H9 (cell line): ENCODE results near the gene NSUN5. TPM values are rescaled to one million over a fixed set of nuclear protein-coding genes. Genes with fewer than 3 reads are reported as not detected.
"Not testable (repeated sequence)": the region's sequence is repeated elsewhere in the genome, so short reads cannot be mapped to it uniquely, and the experiment has no call there.

Experiments
- DNase-seq: peaks from one replicate; pipeline ENCODE4 v3.0.0-alpha.2; 2017
- H2AFZ ChIP-seq: one replicate; pipeline ENCODE4 v1.6.1; 2013; ENCODE audit warnings: mild to moderate bottlenecking, low read length, control low read depth, moderate library complexity
- H2AK5ac ChIP-seq: 2 replicates; pipeline ENCODE4 v1.6.1; 2013; ENCODE audit warnings: low read length, control low read depth, mixed read lengths; ENCODE audit not compliant: insufficient read length
- H2BK120ac ChIP-seq: one replicate; pipeline ENCODE4 v1.6.1; 2013; ENCODE audit warnings: low read depth, mild to moderate bottlenecking, low read length, control low read depth, inconsistent platforms; ENCODE audit not compliant: poor library complexity, severe bottlenecking
- H2BK12ac ChIP-seq: 2 replicates; pipeline ENCODE4 v1.6.1; 2013; ENCODE audit warnings: low read length, control low read depth, mixed read lengths, low read depth; ENCODE audit not compliant: insufficient read length
- H2BK15ac ChIP-seq: 2 replicates; pipeline ENCODE4 v1.6.1; 2013; ENCODE audit warnings: low read depth, low read length, control low read depth
- H2BK20ac ChIP-seq: one replicate; pipeline ENCODE4 v1.6.1; 2013; ENCODE audit warnings: low read depth, mild to moderate bottlenecking, low read length, control low read depth, inconsistent platforms; ENCODE audit not compliant: poor library complexity, severe bottlenecking
- H2BK5ac ChIP-seq: 2 replicates; pipeline ENCODE4 v1.6.1; 2013; ENCODE audit warnings: low read length, control low read depth, mixed read lengths; ENCODE audit not compliant: insufficient read length
- H3K14ac ChIP-seq: 2 replicates; pipeline ENCODE4 v1.6.1; 2013; ENCODE audit warnings: low read length, control low read depth; ENCODE audit not compliant: insufficient read depth
- H3K18ac ChIP-seq: 2 replicates; pipeline ENCODE4 v1.6.1; 2013; ENCODE audit warnings: low read depth, mild to moderate bottlenecking, mixed read lengths, low read length, control low read depth; ENCODE audit not compliant: insufficient read length
- H3K23ac ChIP-seq: 2 replicates; pipeline ENCODE4 v1.6.1; 2013; ENCODE audit warnings: low read length, control low read depth, mixed read lengths, low read depth; ENCODE audit not compliant: insufficient read length
- H3K23me2 ChIP-seq: 2 replicates; pipeline ENCODE4 v1.6.1; 2013; ENCODE audit warnings: low read depth, mild to moderate bottlenecking, mixed read lengths, low read length, control low read depth; ENCODE audit not compliant: insufficient read length, poor library complexity, severe bottlenecking
- H3K27ac ChIP-seq: 2 replicates; pipeline ENCODE4 v1.5.1; 2013; ENCODE audit warnings: low read length, control low read depth, mixed read lengths, low read depth; ENCODE audit not compliant: insufficient read length
- H3K27me3 ChIP-seq: 2 replicates; pipeline ENCODE4 v1.6.1; 2013; ENCODE audit warnings: low read length, control low read depth, inconsistent platforms; ENCODE audit not compliant: insufficient read depth
- H3K4ac ChIP-seq: 2 replicates; pipeline ENCODE4 v1.6.1; 2013; ENCODE audit warnings: low read depth, mild to moderate bottlenecking, control low read depth, inconsistent platforms, low read length, moderate library complexity
- H3K4me1 ChIP-seq: 2 replicates; pipeline ENCODE4 v1.6.1; 2013; ENCODE audit warnings: low read length, control low read depth, inconsistent platforms; ENCODE audit not compliant: insufficient read depth
- H3K4me2 ChIP-seq: 2 replicates; pipeline ENCODE4 v1.6.1; 2013; ENCODE audit warnings: low read length, control low read depth, mixed read lengths; ENCODE audit not compliant: insufficient read length, insufficient read depth
- H3K56ac ChIP-seq: 2 replicates; pipeline ENCODE4 v1.6.1; 2013; ENCODE audit warnings: low read depth, mild to moderate bottlenecking, mixed read lengths, low read length, control low read depth; ENCODE audit not compliant: insufficient read length
- H3K79me1 ChIP-seq: 2 replicates; pipeline ENCODE4 v1.6.1; 2013; ENCODE audit warnings: low read depth, mild to moderate bottlenecking, moderate library complexity, low read length, control low read depth, inconsistent platforms; ENCODE audit not compliant: insufficient read depth, poor library complexity, severe bottlenecking
- H3K79me2 ChIP-seq: 2 replicates; pipeline ENCODE4 v1.6.1; 2013; ENCODE audit warnings: low read length, control low read depth, inconsistent platforms; ENCODE audit not compliant: insufficient read depth
- H3K9ac ChIP-seq: 2 replicates; pipeline ENCODE4 v1.6.1; 2013; ENCODE audit warnings: low read length, control low read depth, mixed read lengths; ENCODE audit not compliant: insufficient read length; ENCODE audit errors: extremely low read depth
- H3K9me3 ChIP-seq: one replicate; pipeline ENCODE4 v1.6.1; 2013; ENCODE audit warnings: low read depth, low read length, inconsistent platforms; ENCODE audit not compliant: control insufficient read depth
- H3T11ph ChIP-seq: one replicate; pipeline ENCODE4 v1.6.1; 2013; ENCODE audit warnings: mild to moderate bottlenecking, low read length, control low read depth, inconsistent platforms
- H4K20me1 ChIP-seq: one replicate; pipeline ENCODE4 v1.6.1; 2013; ENCODE audit not compliant: control insufficient read depth, insufficient read length, insufficient read depth
- H4K5ac ChIP-seq: 2 replicates; pipeline ENCODE4 v1.6.1; 2013; ENCODE audit warnings: low read depth, mild to moderate bottlenecking, mixed read lengths, low read length, control low read depth; ENCODE audit not compliant: insufficient read length
- H4K8ac ChIP-seq: replicated peaks from 2 replicates; pipeline ENCODE4 v1.6.1; 2013; ENCODE audit warnings: low read length, control low read depth, mixed read lengths, low read depth; ENCODE audit not compliant: insufficient read length
- H4K91ac ChIP-seq: 2 replicates; pipeline ENCODE4 v1.6.1; 2013; ENCODE audit warnings: low read depth, mild to moderate bottlenecking, moderate library complexity, mixed read lengths, low read length, control low read depth; ENCODE audit not compliant: insufficient read length
- H3K27ac Mint-ChIP-seq, 3 experiments: 2 replicates in 2 of 3; 3 replicates in 1 of 3; pipeline ENCODE4 v1.8.0; 2020 to 2021; ENCODE audit warnings: mixed read lengths in 3 of 3, mild to moderate bottlenecking in 1 of 3, moderate library complexity in 1 of 3
- H3K27me3 Mint-ChIP-seq: 2 replicates; pipeline ENCODE4 v1.8.0; 2021; ENCODE audit warnings: low read depth, mild to moderate bottlenecking, moderate library complexity, mixed read lengths
- H3K36me3 Mint-ChIP-seq, 3 experiments: 2 replicates in 2 of 3; 3 replicates in 1 of 3; pipeline ENCODE4 v1.8.0; 2020 to 2021; ENCODE audit warnings: low read depth in 3 of 3, mixed read lengths in 3 of 3; ENCODE audit not compliant: insufficient read depth in 1 of 3
- H3K4me1 Mint-ChIP-seq, 2 experiments: 2 replicates each; pipeline ENCODE4 v1.8.0; 2020; ENCODE audit warnings: mixed read lengths in 2 of 2
- H3K4me3 Mint-ChIP-seq, 2 experiments: 2 replicates in 1 of 2; 3 replicates in 1 of 2; pipeline ENCODE4 v1.8.0; 2020 to 2021; ENCODE audit warnings: mild to moderate bottlenecking in 2 of 2, mixed read lengths in 2 of 2, moderate library complexity in 1 of 2
- H3K9me3 Mint-ChIP-seq, 2 experiments: 2 replicates in 1 of 2; 3 replicates in 1 of 2; pipeline ENCODE4 v1.8.0; 2020; ENCODE audit warnings: mild to moderate bottlenecking in 2 of 2, mixed read lengths in 2 of 2, moderate library complexity in 1 of 2
- CTCF ChIP-seq: fragments of 200-600 bp; sonication (generic); conservative IDR thresholded peaks from 3 replicates; pipeline ENCODE4 v1.8.0; 2021; ENCODE audit warnings: antibody characterized with exemption, mild to moderate bottlenecking
- WGBS: extraction: QIAGEN DNeasy Blood & Tissue Kit; methylation state at CpG from one replicate; pipeline ENCODE4 v1.1.7; 2013; ENCODE audit warnings: missing lambda C conversion rate, low lambda C conversion rate, mixed read lengths; ENCODE audit not compliant: insufficient read length; ENCODE audit errors: extremely low coverage; 5-methylcytosine and 5-hydroxymethylcytosine counted together
- total RNA-seq: library from RNA; stranded (reverse); gene quantifications from 2 replicates; pipeline ENCODE4 v1.2.1, GENCODE V29; 2021

The NSUN5 gene
- total RNA-seq, 1 experiment from 2014 or later, result 64.2 TPM

DNA sequence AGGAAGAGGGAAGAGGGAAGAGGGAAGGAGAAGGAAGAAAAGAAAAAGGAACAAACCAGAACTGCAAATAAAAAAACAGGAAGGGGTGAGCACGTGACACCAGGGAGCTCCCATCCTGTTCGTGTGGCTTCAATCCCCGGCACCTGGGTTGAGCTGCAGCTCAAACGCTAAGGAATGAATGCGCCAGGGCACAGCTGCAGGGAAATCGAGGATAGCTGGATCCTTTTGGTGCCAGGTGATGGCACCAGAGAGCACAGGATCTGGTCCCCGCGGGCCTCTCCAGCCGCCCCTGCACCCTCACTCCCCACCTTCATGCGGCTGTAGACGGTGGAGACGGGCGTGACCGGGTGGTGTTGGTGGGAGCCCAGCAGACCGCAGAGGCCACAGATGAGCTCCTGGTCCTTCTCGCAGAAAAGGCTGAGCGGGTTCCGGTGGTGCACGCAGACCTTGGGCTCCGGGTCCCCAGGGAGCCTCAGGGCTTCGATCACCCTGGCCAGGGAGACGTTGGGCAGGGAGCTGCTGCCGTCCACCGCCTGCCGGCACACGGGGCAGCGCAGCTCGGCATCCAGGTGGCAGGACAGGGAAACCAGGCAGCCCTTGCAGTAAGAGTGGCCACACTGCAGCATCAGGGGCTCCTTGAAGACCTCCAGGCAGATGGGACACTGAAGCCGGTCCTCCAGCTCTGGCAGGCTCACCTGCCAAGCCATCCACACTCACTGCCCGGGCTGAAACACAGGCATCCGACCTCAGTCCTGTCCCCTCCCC lies 15.6 kb upstream of the NSUN5 start:
- not testable (repeated sequence) for H4K5ac ChIP-seq, H4K91ac ChIP-seq, H3K27ac Mint-ChIP-seq, H2BK12ac ChIP-seq, H3K14ac ChIP-seq, H3K4ac ChIP-seq, H3T11ph ChIP-seq, H3K9ac ChIP-seq, H3K56ac ChIP-seq, H2AFZ ChIP-seq, H3K27me3 Mint-ChIP-seq, H2BK15ac ChIP-seq, H3K4me1 Mint-ChIP-seq, H3K9me3 Mint-ChIP-seq, H3K79me1 ChIP-seq, H3K23me2 ChIP-seq, H3K23ac ChIP-seq, H2BK20ac ChIP-seq, H3K36me3 Mint-ChIP-seq, H2AK5ac ChIP-seq, H4K8ac ChIP-seq, H3K4me2 ChIP-seq, H3K27ac ChIP-seq, H3K27me3 ChIP-seq, H2BK5ac ChIP-seq, H3K9me3 ChIP-seq, H2BK120ac ChIP-seq, H4K20me1 ChIP-seq, H3K79me2 ChIP-seq, H3K4me1 ChIP-seq
- peak; percentile 74 for TF ChIP-seq CTCF
- no CpG with 5 or more reads among the region's 31 CpGs for WGBS
- DNase-seq, result peak; percentile 89
- peak overlapping the region in 1 of 2 experiments; percentile 34; a peak in 2 of 5 replicates for H3K4me3 Mint-ChIP-seq
- H3K18ac ChIP-seq, result peak overlapping the region; percentile 15

DNA sequence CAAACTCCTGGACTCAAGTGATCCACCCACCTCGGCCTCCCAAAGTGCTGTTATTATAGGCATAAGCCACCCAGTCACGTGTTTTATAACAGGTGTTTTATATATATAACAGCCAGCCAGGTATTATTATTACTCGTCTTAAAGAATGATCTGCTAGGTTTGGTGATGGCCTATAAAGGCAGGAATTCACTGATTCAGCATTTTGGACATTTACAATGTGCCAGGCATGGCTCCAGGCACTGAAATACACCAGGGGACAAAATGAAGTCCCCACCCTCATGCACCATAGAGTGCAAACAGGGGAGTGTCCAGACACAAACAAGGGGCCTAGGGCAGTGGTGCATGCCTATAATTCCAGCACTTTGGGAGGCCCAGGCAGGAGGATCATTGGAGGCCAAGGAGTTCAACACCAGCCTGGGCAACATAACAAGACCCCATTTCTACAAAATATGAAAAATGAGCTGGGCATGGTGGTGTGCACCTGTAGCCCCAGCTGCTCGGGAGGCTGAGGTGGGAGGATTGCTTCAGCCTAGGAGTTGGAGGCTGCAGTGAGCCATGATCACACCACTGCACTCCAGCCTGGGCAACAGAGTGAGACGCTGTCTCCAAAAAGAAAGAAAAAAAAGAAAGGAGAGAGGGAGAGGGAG lies 14.9 kb upstream of the NSUN5 start:
- not testable (repeated sequence) for H3K9me3 Mint-ChIP-seq, H3T11ph ChIP-seq, H3K27me3 ChIP-seq, H2BK15ac ChIP-seq, H3K4me1 Mint-ChIP-seq, H3K79me1 ChIP-seq, H4K5ac ChIP-seq, H3K14ac ChIP-seq, H3K4me2 ChIP-seq, H2BK120ac ChIP-seq, H2BK5ac ChIP-seq, H3K9ac ChIP-seq, H4K20me1 ChIP-seq, H3K27ac Mint-ChIP-seq, H3K9me3 ChIP-seq, H3K27ac ChIP-seq, H2BK20ac ChIP-seq, H3K18ac ChIP-seq, H2AFZ ChIP-seq, H3K23ac ChIP-seq, H2BK12ac ChIP-seq, H3K4me3 Mint-ChIP-seq, H2AK5ac ChIP-seq, H3K79me2 ChIP-seq, H4K91ac ChIP-seq, H3K36me3 Mint-ChIP-seq, H3K4me1 ChIP-seq, H3K56ac ChIP-seq, DNase-seq, H3K27me3 Mint-ChIP-seq, H3K4ac ChIP-seq, H3K23me2 ChIP-seq, H4K8ac ChIP-seq
- no CpG with 5 or more reads among the region's 5 CpGs for WGBS
